NCI-H2196 treated with DMSO at 0.1 percent for 48 hours (cell line): ENCODE results near the gene LPCAT2.

Experiments
- DNase-seq: peaks from one replicate; lab custom pipeline; 2025; ENCODE audit not compliant: unreplicated experiment; lab: John Stamatoyannopoulos, UW

The LPCAT2 gene

GRCh38 chr16:55508941-55509931 is at the start of gene LPCAT2:
LPCAT2 (plus strand) TSS chr16:55509072; CDS start chr16:55509182, 110 bp downstream.
- no peak for DNase-seq

DNA sequence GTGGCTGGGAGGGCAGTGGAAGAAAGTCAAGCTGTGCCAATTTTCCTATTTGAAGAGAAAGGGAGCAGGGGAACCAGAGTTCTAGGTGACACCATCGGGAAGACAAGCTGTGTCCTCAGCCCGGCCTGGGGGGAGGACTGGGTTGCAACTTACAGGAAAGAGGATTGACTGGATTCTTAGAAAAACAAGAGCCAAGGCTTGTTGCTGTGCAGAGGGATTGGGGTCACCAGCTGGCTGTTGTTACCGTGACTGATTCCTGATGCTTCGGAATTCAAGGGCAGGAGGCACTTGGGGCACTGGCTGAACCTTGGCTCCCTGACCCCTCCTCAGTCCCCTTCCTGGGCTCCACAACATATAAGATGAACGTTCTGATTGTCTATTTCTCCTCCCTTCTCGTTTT is 46.6 kb upstream of the LPCAT2 start:
- DNase-seq, result no peak

- no peak for DNase-seq
Measured at GRCh38 chr16:55464375-55464774, 44.5 kb upstream of the LPCAT2 start.

- DNase-seq, result no peak
Measured at GRCh38 chr16:55465077-55465896, 43.6 kb upstream of the LPCAT2 start.

DNA sequence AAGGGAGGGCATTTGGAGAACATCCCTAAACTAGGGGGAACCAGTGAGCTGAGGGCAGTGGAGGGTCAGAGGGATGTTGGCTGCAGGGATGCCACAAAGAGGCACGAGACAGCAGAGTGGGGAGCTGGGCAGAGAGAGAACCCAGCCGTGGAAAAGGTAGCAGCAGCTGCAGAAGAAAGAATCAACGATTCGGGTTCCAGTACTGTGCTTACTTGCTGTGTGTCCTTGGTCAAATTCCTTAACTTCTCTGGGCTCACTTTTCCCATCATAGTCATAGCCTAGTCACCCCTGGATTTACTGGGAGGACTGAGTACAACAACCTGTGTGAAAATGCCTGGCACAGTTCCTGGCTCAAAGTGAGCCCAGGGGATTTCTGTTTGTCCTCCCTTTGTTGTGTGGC is 42.7 kb upstream of the LPCAT2 start:
- DNase-seq, result no peak

- DNase-seq, result no peak
Measured at GRCh38 chr16:55467898-55468297, 41.0 kb upstream of the LPCAT2 start.

DNA sequence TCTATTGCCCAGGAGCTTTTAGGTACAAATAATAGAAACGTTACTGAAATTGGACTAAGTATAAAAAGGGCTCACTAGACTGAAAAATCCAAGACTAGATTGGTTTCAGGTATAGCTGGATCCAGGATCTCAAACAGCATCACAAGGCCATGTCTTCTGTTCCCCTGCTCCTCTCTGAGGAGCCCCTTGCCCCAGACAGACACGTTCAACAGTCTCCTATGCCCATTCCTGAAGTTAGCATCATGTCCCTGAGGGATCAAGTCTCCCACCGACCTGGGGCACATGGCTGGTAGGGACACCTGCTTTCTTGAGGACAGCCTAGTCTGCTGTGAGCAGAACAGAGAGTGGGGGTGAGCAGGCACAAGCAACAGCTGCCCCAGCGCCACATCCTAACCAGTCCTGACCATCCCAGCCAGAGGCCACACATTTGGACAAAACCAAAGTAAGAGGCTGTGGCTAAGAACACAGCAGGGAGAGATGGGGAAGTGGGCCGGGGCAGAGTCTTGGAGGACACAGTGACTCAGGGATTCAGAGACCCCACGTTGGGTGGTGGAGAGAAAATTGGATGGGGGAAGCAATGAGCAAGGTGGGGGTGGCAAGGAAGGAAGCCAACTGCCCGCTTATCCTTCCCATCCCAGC is 40.4 kb upstream of the LPCAT2 start:
- DNase-seq, result no peak

- DNase-seq, result no peak
Measured at GRCh38 chr16:55469821-55470532, 38.9 kb upstream of the LPCAT2 start.

DNA sequence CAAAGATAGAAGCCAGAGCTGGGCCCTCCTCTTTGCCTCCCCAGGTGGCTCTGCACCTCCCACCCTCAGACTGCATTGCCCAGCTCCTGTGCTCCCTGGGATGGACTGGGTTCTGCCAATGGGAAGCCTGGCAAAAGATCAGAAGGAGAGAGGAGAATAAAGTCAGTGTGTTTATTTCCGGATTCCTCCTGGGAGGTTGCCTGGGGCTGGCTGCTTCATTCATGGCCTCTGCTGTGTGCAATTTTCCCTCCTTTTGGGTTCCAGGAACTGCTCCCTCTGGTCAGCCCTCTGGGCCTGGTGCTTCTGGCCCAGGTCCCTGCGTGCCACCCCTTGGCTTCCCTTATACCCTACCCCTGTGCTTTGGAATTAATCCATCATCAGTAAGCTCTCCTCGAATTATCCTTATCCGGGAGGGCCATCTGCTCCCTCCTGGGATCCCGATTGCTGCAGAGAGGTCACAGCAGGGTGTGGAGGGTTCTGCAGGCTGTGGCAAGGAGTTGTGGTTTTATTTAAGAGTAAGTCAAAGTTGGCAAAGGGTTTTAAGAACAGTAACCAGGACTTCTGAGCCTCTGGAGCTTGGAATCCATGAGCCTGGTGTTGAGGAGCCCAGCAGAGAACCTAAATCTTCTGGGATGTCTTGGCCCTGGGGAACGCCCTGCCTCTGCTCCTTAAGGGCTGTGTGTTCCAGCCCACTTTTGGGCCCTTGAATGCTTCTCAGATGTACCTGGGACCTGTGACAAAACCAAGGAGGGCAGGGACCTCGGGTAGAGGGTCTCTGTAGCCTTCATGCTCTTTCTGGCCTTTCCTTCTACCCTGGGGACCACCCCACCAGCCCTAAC is 38.1 kb upstream of the LPCAT2 start:
- no peak for DNase-seq

GRCh38 chr16:55471448-55472097 is 37.3 kb upstream of the LPCAT2 start:
- DNase-seq, result no peak

- DNase-seq, result no peak
Measured at GRCh38 chr16:55473587-55473986, 35.3 kb upstream of the LPCAT2 start.

- no peak for DNase-seq
Measured at GRCh38 chr16:55474821-55475220, 34.1 kb upstream of the LPCAT2 start.

DNA sequence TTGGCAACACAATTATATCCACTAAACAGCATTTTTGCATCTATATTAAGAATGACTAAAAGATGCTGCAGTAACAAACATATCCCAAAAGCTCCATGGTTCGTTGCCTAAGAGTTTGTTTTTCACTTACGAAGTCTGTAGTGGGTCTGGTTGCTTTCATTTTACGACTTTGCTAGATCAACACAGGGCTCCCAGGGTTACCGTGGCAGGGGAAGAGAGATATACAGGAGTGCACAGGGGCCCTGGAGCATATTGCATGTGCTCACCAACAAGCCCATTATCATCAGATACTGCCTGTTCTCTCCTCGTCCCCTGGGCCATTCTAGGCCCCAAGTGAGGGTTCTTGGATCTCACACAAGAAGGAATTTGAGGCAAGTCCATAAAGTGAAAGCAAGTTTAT is 33.0 kb upstream of the LPCAT2 start:
- no peak for DNase-seq

DNA sequence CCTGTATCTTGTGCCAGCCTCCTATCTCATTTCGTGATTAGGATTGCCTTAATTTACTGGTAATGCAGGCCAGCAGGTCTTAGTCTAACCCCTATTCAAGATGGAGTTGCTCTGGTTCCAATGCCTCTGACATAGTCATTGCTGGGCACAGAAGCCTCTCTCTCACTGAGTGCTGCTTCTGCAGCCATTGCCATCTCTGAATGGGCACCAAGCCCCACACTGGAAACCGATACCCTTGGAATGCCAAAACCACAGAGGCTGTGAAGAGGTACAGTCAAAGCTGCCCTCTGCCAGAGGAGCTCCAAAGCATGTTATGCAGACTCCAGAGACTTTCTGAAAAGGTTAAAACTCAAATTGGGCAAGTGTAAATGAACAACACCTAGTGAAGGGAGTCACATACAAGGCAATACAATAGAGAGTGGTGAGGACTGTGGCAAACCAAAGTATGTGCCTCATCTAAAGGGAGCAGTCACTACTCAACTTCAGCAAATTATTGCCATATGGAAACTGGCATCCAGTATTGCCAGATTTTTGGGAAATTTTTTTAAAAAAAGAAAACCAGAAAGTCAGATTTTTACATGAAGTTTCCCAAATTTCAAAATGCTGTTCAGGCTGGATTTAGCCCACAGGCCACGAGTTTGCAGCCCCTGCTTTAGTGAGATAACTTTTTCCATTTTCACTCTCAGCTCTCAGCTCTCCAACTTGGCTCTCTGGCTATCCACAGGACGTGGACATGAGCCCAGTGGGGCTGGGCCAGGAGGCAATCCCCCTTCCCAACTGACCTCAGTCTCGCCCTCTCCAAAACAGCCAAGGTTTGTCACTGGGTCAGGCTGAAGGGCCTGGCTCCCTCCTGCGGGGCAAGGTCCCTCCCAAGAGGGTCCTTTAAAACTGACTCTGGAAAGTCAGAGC is 32.0 kb upstream of the LPCAT2 start:
- DNase-seq, result no peak

GRCh38 chr16:55477736-55478135 is 31.1 kb upstream of the LPCAT2 start:
- DNase-seq, result no peak

DNA sequence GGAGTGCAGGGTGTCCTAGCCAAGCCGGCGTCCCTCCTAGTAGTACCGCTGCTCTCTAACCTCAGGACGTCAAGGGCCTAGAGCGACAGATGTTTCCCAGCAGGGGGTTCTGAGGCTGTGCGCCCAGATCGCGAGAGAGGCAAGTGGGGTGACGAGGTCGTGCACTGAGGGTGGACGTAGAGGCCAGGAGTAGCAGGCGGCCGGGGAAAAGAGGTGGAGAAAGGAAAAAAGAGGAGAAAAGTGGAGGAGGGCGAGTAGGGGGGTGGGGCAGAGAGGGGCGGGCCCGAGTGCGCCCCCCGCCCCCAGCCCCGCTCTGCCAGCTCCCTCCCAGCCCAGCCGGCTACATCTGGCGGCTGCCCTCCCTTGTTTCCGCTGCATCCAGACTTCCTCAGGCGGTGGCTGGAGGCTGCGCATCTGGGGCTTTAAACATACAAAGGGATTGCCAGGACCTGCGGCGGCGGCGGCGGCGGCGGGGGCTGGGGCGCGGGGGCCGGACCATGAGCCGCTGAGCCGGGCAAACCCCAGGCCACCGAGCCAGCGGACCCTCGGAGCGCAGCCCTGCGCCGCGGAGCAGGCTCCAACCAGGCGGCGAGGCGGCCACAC is 29.9 kb upstream of the LPCAT2 start, which contains the start of gene MMP2:
Gene MMP2 (plus strand): TSS at position 372 of the 603 bp plus-strand sequence. CDS start 282 bp downstream, outside the sequence.
- DNase-seq, result no peak

DNA sequence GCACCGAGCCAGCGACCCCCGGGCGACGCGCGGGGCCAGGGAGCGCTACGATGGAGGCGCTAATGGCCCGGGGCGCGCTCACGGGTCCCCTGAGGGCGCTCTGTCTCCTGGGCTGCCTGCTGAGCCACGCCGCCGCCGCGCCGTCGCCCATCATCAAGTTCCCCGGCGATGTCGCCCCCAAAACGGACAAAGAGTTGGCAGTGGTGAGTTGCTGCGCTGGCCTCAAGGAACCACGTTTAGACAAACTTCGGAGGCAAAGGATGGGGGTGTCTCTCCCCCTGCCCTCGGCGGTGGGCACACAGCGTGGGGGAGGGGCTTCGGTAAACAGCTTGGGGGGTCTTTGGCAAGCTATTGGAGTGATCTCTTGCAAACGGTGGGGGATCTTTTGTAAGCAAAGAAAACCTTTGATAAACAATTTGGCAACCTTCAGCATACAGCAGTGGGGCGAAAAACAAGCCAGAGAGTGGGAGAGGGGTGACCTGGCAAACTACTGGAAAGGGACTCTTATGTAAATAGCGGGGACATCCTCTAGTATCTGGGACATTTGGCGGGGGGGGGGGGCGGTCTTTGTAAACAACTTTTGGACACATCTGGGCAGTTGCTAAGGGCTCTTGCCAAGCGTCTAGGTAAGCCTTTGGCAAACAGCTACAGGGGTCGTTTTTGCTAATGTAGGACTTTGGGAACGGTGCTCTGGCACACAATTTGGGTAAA is 29.3 kb upstream of the LPCAT2 start:
- DNase-seq, result no peak
